ENCODE measurements around the gene MC3R.

MC3R gene

DNA sequence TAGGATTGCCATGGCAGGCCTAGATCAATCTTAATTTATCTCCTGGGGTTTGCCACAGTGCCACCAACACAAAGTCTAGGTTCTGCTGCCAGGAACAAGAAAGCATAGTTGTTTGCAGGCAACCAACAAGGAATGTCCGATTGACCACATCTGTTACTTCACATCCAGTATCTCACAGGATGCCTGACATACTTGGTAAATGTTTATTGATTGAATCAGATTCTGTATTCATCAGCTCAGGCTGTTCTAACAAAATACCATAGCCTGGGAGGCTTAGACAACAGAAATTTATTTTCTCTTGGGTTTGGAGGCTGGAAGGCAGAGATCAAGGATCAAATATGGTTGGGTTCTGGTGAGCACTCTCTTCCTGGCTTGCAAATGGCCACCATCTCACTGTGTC is 26.3 kb upstream of the MC3R start:
- Histone ChIP-seq H3K27ac (ENCODE audit: low read depth, low read length) (no peak overlapping the region), H3K79me2 (ENCODE audit: insufficient read depth, low read length) (no peaks in the 10 kb centered on the region), H3K4me2 (ENCODE audit: low read depth, low read length, poor library complexity, severe bottlenecking) (no peak overlapping the region), H4K20me1 (ENCODE audit: low read depth, low read length) (no peaks in the 10 kb centered on the region), H3K4me3 (ENCODE audit: insufficient read depth, low read length, poor library complexity, severe bottlenecking) (no peak overlapping the region), H3K9me2 (replicated peaks; ENCODE audit: insufficient read depth, low read length) (no peaks in the 10 kb centered on the region), H3F3A (ENCODE audit: insufficient read depth) (no peaks in the 10 kb centered on the region), H3K9me3 (ENCODE audit: insufficient read depth, low read length) (no peaks in the 10 kb centered on the region), H2AFZ (ENCODE audit: low read depth, low read length, severe bottlenecking) (no peak overlapping the region), H3K27me3 (ENCODE audit: low read length) (no peaks in the 10 kb centered on the region; the same call in 1 of the 2 replicates), H3K36me3 (ENCODE audit: low read length) (no peaks in the 10 kb centered on the region), H3K9ac (ENCODE audit: low read length) (no peak overlapping the region)
- TF ChIP-seq EZH2phosphoT487 (conservative IDR thresholded peaks at IDR 0.05; ENCODE audit: low read length): no peak
- no peak for TF ChIP-seq CTCF (IDR thresholded peaks at IDR 0.05; ENCODE audit: insufficient read depth, low read length, poor library complexity, severe bottlenecking)

DNA sequence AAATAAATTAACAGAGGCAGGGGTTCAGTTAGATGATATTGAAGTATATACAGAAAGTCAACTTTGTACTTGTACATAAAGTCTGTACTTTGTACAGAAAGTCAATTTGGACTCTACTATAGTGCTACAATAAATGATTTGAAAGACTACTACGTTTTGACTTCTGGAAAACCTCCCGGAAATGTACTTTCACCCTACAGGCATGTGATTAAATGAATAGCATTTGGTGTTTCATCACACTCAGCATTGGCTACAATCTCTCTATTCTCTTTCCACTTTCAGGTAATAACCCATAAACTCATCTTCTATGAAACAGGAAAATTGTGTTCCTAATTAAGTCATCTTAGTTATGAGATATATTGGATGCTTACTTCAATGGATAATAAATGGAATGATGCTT is 25.6 kb upstream of the MC3R start:
- H3K9ac ChIP-seq (ENCODE audit: low read length): no peak overlapping the region
- no peaks in the 10 kb centered on the region for H3K36me3 ChIP-seq (ENCODE audit: low read length)
- TF ChIP-seq CTCF (IDR thresholded peaks at IDR 0.05; ENCODE audit: insufficient read depth, low read length, poor library complexity, severe bottlenecking): no peak
- no peak for TF ChIP-seq EZH2phosphoT487 (conservative IDR thresholded peaks at IDR 0.05; ENCODE audit: low read length)
- H3K27ac ChIP-seq (ENCODE audit: low read depth, low read length): no peak overlapping the region
- H4K20me1 ChIP-seq (ENCODE audit: low read depth, low read length): no peaks in the 10 kb centered on the region
- H3K4me2 ChIP-seq (ENCODE audit: low read depth, low read length, poor library complexity, severe bottlenecking): no peak overlapping the region
- no peaks in the 10 kb centered on the region for H3K9me2 ChIP-seq (replicated peaks; ENCODE audit: insufficient read depth, low read length)
- no peaks in the 10 kb centered on the region for H3K9me3 ChIP-seq (ENCODE audit: insufficient read depth, low read length)
- H3K27me3 ChIP-seq (ENCODE audit: low read length): no peaks in the 10 kb centered on the region; the same call in 1 of the 2 replicates
- no peaks in the 10 kb centered on the region for H3F3A ChIP-seq (ENCODE audit: insufficient read depth)
- H3K79me2 ChIP-seq (ENCODE audit: insufficient read depth, low read length): no peaks in the 10 kb centered on the region
- no peak overlapping the region for H2AFZ ChIP-seq (ENCODE audit: low read depth, low read length, severe bottlenecking)
- no peak overlapping the region for H3K4me3 ChIP-seq (ENCODE audit: insufficient read depth, low read length, poor library complexity, severe bottlenecking)

- TF ChIP-seq EZH2phosphoT487 (conservative IDR thresholded peaks at IDR 0.05; ENCODE audit: low read length) (no peak), CTCF (IDR thresholded peaks at IDR 0.05; ENCODE audit: insufficient read depth, low read length, poor library complexity, severe bottlenecking) (no peak)
- Histone ChIP-seq H3K36me3 (ENCODE audit: low read length) (no peaks in the 10 kb centered on the region), H3K79me2 (ENCODE audit: insufficient read depth, low read length) (no peaks in the 10 kb centered on the region), H3K9me3 (ENCODE audit: insufficient read depth, low read length) (no peaks in the 10 kb centered on the region), H4K20me1 (ENCODE audit: low read depth, low read length) (no peaks in the 10 kb centered on the region), H3F3A (ENCODE audit: insufficient read depth) (no peaks in the 10 kb centered on the region), H3K9me2 (replicated peaks; ENCODE audit: insufficient read depth, low read length) (no peaks in the 10 kb centered on the region), H2AFZ (ENCODE audit: low read depth, low read length, severe bottlenecking) (no peak overlapping the region), H3K9ac (ENCODE audit: low read length) (no peak overlapping the region), H3K27me3 (ENCODE audit: low read length) (no peaks in the 10 kb centered on the region; the same call in 1 of the 2 replicates), H3K27ac (ENCODE audit: low read depth, low read length) (no peak overlapping the region), H3K4me3 (ENCODE audit: insufficient read depth, low read length, poor library complexity, severe bottlenecking) (no peak overlapping the region), H3K4me2 (ENCODE audit: low read depth, low read length, poor library complexity, severe bottlenecking) (no peak overlapping the region)
Measured at GRCh38 chr20:56223352-56223751, 25.2 kb upstream of the MC3R start.

All from SU-DHL-6 (cell line).